G401.6 (cell line): Measurements from ENCODE around the gene FYCO1.
A peak's percentile ranks its signal among the peaks of the same experiment; 100 is the strongest.
"Not testable (repeated sequence)": the region's sequence is repeated elsewhere in the genome, so short reads cannot be mapped to it uniquely, and the experiment has no call there.

Source experiments
- FAIRE-seq: peaks from 2 replicates; lab custom pipeline; 2012; peaks lifted over from hg19 to GRCh38; lab: Jason Lieb, UNC

Gene FYCO1

DNA sequence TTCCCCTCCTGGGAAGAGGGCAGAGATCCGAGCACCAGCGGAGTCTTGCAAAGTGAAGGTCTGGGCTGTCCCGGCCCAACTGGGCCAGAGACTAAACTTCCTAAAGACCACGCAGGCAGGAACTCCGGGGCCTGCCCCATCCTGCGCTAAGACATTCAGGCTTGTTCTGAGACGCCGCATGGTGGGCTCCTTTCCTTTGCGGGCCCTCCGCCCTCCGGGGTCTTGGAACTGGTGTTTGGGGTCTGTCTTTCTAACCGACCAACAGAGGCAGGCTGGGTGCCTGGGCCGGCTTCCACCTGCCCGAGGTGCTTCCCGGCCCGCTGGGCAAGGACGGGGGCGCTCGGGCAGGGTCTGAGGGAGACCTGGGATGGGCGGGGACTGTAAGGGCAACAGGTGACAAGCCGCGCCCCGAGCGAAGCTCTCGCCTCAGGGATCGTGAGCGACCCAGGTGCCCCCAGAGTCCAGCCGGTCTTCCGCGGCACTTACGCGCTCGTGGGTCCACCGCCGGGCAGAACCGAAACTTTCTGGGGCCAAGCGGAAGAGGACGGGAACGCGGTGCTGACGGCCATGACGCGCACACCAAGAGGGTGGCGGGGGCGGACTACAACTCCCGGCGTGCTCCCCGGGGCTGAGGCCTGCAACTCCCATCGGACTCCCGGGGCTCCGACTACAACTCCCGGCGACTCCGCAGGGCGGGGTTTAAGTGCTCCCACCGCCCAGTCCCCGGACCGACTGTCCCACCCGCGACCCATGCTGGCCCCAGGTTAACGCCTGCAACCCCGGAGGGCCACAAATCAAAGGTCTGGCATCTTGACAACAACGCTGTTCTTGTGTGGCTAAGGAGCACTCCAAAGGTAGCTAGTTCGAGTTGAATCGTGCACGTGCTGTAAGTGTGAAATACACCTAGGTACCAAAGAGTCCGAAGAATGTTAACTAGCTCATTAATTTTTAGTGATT is at the start of gene FYCO1:
Gene FYCO1 (minus strand): TSS at position 589 of the 957 bp plus-strand sequence. CDS start 10,914 bp downstream, outside the sequence.
- peak; percentile 58 for FAIRE-seq

DNA sequence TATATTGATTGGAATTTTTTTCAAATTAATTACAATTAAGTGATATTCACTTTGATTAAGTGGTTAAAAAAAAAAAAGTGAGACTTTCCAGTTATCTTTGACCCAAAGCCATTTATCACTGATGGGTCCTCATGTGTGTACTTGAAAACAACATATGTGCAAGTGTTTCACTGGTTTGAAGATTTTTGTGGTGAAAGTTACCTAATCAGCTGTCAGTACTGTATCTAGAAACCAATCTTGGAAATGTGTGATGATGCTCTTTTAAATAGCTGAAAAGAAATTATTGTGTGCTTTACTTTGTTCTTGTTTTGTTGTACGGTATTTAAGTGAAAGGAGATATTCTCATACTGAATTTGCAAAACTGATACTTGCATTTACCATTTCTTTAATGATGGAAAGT is 43.3 kb upstream of the FYCO1 start:
- no peak for FAIRE-seq

DNA sequence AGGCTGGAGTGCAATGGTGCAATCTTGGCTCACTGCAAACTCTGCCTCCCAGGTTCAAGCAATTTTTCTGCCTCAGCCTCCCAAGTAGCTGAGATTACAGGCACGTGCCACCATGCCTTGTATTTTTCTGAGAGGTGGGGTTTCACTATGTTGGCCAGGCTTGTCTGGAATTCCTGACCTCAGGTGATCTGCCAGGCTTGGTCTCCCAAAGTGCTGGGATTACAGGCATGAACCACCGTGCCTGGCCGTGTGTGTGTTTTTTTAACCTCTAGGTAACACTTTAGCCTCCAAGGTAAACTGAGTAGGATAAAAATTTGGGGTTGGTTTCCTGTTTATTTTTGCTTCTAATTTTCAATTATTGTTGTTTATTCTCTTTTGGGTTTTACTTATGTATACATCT is 42.4 kb upstream of the FYCO1 start:
- not testable (repeated sequence) for FAIRE-seq

DNA sequence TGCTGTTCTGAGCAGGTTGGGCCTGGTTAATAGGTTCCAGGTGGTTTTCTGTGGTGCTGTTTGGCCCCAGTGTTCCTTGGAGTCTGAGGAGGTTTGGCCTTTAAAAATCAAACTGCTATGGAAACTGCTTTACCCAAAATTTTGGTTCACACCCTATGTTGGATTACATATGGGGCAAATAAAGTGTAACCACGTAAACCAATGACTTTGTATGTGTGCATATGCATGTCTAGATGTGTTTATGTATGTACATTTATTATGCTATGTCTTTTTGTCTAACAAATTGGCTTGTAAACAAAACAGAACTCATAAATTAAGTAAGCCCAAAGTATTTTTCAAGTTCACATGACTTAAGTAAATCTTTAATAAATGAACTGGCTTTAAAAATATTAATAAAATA is 40.6 kb upstream of the FYCO1 start:
- no peak for FAIRE-seq

DNA sequence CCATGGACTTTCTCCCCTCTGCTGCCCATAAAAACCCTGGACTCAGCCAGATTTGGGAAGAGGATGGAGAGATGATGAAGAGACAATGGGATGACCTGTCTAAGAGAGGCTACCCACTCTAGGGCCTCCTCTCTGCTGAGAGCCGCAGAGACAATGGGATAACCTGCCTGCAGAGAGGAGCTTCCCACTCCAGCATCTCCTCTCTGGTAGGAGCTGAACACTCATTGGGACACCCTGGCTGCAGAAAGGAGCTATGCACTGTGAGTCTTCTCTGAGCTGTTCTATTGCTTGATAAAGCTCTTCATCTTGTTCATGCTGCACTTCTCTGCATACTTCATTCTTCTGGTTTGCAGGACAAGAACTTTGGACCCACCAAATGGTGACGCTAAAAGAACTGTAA is 36.1 kb upstream of the FYCO1 start:
- no peak for FAIRE-seq

DNA sequence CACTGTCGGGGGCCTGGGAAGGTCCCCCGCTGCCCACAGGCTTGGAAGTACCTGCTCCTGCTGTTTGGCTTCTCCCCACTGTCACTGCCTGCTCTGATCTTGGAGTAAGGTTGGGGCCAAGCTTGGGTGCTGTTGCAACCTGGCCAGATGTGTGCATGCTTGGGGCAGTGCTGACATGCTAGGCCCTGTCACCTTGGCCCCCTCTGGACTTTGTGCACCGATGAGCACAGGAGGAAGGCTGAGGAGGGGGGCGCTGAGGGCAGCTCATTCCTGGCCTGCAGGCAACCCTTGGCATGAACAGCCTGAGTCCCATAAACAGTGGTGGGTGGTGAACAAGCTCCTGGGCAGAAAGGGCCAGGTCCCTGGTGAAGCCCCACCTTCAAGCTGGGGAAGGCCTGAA is 35.6 kb upstream of the FYCO1 start:
- no peak for FAIRE-seq

DNA sequence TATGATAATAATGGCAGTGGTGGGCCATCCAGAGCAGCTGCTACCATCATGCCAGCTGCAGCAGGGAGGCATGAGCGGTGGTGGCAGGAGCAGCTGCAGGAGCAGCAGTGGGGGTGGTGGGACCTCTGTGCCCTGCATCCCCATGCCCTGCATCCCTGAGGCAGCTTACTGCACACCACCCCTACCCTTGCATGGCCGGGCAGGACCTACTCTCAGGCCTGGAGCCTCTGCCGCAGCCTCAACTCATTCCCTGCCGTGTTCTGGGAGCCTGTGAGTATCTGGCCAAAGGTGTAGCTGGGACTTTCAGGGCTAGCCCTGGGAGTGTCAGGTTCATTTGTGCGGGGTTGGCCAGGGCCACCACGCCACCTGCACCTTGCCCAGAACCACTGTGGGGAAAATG is 35.0 kb upstream of the FYCO1 start:
- no peak for FAIRE-seq

DNA sequence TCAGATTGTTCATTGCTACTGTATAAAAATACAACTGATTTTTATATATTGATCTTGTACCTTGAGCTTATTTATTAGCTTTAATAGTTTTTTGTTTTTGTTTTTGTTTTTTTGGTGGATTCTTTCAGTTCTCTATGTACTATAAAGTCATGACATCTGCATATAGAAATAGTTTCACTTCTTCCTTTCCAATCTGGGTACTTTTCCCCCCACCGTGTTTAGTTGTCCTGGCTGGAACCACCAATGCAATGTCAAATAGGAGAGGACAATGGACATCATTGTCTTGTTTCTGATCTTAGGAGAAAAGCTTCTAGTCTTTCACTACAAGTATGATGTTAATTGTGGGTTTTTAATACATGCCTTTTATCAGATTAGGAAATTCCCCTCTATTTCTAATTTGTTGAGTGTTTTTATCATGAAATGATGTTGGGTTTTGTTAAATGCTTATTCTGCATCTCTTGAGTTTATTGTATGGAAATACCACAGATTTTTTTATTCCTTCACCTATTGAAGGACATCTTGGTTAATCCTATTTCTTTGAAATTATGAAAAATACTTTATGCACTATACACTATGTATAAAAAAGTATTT is 34.4 kb upstream of the FYCO1 start:
- no peak for FAIRE-seq

DNA sequence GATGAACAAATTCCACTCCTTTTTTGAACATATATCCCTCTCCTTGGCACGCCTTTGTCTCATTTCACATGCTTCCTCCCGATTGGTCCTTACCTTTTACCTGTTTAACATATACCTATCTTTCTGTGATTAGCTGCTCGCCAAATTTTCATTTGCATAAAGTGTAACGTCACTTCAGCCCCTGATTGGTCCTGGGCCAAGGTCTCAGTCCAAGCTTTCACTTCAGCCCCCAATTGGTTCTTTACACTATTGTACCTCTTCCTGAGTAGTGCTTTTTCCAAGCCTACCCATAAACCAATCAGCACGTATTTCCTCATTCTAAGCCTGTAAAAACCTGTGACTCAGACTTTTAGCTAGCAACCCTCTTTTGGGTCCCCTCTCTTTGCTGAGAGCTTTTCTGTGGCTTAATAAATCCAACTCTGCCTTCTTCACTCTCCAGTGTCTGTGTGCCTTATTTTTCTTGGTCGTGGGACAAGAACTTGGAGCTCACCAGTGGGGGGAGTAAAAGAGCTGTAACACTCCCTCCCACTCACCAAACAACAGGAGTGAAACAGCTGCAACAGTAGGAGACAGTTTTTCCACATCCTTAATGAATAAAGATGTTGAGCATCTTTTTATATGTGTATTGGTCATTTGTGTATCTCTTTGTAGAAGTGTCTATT is 32.2 kb upstream of the FYCO1 start:
- FAIRE-seq = no peak

DNA sequence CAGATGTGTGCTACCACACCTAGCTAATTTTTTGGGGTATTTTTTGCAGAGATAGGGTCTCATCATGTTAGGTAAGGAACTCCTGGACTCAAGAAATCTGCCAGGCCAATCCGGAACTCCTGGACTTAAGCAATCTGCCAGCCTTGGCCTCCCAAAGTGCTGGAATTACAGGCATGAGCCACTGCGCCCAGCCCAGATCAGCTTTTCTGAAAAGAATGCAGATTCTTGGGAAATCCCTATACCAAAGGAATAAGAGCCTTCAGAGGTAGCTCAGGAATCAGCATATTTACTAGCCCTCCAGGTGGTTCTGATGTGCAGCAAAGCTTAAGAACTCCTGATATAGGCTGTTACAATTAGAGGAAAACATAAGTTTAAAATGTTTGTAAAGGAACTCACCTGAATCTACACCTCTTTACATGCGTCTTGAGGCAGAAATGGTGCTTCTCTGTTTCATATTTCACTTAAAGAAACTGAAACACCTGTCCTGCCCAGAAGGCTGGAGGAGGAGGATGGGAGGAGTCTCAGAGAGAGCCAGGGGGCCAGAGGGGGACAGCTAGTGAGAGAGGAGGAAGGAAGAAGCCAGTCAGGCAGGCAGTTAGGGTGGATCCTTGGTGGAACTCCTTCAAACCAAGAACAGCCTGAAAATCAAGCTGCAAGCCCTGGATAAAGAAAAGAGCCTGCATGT is 31.5 kb upstream of the FYCO1 start, which contains the start of gene XCR1:
Gene XCR1 (minus strand): TSS at position 463 of the 685 bp plus-strand sequence. CDS start 5,536 bp downstream, outside the sequence.
- no peak for FAIRE-seq

DNA sequence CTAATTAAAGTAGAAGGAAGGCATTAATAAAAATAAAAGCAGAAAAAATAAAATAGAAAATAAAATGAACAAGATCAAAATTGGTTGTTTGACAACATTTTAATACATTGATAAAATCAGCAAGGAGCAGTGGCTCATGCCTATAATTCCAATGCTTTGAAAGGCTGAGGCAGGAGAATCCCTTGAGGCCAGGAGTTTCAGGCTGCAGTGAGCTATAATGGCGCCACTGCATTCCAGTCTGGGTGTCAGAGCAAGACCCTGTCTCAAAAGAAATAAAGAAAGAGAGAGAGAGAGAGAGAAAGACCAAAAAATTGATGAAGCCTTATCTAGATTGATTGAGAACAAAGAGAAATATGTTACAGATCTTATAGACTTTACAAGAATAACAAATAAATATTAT is 29.5 kb upstream of the FYCO1 start:
- FAIRE-seq = no peak

DNA sequence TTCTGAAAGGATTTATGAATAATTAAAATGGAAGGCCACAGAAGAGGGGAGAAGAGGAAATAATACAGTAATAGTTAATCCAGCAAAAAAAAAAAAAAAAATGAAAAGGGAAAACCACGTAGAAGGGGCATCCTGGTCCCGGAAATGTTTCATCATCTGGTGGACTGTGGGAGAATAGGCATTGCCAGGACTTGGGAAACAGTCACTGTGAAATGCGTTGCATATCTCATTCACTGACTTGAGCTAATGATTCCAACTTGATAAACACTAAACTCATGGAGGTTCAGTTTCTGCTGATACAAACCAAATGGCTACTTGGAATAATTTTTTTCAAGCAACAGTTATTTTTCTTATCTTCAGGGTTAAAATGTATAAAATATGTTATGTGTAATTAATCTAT is 28.5 kb upstream of the FYCO1 start:
- FAIRE-seq = no peak

DNA sequence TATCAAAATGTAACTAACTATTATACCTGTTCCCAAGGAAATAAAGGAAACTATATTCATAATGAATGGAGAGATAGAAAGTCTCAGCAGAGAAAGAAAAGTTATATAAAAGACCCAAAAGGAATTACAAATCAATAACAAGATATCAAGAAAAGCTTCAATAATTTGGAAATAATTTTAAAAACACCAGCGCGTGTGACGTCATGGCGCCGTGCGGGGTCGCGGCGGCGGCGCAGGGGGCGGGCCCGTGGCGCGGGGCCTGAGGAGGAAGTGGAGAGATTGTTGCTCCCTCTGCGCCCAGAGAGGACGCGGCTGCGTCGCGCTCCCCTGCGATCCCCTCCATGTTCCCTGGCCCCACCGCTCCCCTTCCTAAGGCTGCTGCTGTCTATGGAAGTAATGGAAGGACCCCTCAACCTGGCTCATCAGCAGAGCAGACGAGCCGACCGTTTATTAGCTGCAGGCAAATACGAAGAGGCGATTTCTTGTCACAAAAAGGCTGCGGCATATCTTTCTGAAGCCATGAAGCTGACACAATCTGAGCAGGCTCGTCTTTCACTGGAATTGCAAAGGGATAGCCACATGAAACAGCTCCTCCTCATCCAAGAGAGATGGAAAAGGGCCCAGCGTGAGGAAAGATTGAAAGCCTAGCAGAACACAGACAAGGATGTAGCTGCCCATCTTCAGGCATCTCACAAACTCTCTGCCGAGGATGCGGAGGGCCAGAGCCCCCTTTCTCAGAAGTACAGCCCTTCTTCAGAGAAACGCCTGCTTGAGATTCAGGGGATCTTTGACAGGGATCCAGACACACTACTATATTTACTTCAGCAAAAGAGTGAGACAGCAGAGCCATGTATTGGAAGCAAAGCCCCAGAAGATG is 27.5 kb upstream of the FYCO1 start:
- no peak for FAIRE-seq

DNA sequence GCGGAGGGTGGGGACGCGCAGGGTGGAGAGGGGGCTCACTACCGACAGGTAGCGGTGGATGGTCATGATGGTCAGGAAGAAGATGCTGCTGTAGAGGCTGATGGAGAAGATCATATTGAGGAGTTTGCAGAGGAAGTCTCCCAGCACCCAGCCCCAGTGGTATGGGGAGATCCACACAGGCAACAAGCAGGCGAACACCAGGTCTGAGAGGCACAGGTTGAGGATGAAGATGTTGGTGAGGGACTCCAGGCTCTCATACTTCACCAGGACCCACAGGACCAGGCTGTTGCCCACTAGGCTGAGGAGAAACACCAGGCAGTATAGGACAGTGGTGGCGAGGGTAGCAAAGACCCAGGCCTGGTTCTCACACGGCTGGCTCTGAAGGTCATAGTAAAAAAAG is 25.9 kb upstream of the FYCO1 start:
- no peak for FAIRE-seq

DNA sequence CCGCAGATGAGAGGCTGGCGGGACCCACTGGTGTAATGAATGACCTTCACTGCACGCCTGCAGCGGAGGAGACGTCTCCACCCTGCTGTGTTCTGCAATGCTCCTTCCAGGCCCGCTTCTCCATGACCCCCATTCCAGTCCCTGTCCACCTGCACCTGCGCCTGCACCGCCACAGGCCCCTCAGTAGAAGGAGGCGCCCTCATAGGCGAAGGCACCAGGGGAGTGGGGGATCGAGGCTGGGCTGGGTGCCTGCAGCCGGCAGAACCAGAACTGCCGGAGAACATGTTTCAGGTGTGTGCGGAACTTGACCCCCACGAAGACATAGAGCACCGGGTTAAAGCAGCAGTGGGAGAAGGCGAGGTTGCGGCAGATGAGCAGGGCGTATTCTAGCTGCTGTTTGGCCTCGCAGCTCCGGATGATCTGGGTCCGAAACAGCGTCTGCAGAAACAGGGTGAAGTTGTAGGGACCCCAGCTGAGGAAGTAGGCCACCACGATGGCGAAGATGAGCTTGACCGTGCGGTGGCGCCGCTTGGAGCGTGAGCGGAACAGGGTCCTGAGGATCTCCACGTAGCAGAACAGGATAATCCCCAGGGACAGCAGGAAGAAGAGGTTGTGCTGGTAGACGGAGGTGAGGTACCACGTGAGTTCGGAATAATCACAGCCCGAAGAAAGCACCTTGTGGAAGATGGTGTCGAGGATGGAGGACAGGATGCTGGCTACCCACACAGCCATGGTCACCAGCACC is 25.3 kb upstream of the FYCO1 start:
- FAIRE-seq = no peak

DNA sequence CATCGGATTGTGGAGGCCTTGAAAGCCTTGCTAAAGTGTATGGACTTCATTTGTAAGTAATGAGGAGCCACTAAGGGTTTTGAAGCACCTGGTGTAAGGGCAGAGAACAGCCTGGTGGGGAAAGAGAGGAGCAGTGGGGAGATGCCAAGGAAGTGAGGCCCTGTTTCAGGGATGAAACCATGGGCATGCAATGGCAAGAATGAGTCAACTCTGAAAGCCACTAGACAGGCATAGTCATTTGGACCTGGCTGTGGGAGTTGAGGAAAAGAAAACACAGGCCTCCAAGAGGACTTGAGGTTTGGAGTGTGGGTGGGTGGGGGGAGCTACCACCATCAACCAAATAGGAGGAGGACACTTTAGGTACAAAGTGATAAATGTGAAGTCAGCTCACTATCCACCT is 24.1 kb upstream of the FYCO1 start:
- FAIRE-seq = no peak

DNA sequence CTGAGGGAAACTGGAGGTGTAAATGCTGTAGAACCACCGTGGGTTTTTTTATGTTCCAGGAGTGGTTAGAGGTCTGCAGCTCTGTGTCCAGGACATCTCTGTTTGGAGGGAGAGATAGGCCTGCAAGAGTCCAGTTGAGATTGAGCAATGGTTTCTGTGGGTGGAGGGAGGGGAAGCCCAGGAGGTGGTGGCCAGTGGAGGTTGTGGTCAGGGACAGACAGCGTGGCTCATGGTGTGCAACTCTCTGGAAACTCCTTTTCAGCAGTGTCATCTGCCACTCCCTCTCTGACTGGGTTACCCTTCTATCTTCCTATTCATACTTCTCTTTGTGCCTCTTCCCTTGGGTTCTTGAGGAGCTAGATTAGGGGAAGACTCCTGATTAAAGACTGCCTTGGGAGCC is 22.1 kb upstream of the FYCO1 start:
- FAIRE-seq = no peak

DNA sequence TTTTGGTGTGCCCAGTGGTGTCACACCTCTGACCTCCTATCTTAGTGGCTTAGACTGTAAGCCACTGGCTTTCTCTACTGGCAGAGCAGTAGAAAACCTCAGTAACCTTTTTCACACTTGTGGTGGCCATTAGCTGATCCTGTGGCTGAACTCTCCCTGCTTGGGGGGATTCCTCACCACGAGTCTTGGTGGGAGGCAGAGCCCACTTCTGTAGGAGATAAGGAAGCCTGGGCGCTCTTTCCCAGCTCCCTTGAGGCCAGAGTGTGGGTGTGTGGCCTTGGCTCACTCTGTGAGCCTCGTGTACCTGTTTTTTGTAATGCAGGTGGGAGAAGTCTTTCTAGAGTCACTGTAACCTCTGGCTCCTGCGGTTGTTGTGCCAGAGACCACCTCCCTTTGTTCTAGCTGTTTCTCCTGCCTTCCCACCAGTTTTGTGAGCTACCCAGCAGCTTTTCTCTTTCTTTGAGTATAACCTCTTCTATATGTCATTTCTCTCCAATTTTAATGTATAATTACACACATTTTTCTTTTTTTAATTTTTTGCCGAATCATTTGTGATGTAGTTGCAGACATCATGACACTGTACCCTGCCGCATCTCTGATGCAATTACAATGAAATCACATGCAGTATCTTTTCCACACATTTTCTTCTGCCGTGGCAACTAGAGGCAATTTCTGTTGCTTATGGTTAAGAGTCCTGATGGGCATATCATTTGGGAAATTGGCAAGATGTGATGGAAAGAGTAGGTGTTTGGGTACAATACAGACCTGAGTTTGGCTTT is 17.9 kb upstream of the FYCO1 start:
- FAIRE-seq = no peak

DNA sequence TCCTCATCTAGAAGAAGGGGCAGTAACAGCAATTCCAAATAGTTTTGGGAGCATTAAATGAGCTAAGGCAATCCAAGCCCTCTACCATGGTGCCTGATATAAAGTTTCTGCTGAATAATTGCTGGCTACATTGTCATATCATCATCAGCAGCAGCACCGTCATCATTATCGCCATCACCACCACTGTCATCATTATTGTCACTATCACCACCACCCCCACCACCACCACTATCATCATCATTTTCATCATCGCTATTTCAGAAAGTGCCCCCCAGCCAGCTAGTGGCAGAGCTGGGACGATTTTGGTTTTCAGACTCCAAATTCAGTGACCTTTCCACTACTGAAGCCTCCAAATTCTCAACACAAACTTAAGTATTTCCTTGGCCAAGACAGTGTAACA is 16.6 kb upstream of the FYCO1 start:
- no peak for FAIRE-seq

DNA sequence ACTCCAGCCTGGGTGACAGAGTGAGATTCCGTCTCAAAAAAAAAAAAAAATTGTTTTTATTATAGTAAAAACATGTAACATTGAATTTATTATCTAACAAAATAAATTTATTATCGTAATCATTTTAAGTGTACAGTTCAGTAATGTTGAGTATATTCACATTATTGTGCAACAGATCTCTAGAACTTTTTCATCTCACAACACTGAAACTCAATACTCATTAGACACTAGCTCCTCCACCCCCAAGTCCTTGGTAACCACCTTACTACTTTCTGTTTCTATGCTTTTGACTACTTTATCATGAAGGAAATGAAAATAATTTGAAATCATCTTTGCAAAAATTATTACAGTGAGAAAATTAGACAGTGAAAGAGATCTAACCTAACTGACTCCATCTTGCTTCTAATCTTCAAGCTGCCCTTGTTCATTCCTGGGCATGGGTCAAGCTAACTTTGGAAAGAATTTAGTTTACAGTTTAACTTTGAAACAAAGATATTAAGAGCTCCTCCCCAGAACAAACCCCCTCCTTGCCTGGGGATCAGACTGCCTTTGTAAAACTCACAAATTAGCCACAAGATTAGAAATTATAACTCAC is 15.0 kb upstream of the FYCO1 start:
- FAIRE-seq = no peak
